ENCODE results near the gene NLRC5.

NLRC5 gene

DNA sequence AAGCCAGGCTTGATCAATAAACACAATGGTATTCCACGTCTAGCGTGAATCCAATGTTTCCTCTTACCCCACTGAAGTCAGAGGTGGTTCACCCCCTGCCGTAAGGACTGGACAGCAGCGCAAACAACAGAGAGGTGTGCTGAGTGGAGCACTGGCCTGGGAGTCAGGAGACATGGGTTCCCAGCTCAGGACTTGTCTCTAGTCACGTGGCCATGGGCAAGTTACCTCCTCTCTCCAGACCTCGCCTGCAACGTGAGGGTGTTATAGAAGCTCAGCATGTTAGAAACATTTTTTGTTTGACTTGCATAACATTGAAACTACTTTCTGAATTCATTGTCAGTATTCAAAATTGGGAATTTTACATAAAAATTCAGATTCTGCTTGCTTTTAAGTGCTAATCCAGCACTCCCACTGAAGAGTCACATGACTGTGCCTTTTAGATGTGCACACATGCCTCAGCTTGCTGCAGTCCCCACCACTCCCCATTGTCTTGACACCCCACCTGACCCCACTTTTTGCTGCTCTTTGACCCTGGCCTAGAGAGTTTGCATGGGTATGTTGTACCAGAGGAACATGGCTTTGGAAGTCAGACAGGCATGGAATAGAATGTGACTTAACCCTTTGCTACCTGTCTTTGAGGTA is 94.2 kb downstream of the NLRC5 start:
- TF ChIP-seq, protein P1, sequence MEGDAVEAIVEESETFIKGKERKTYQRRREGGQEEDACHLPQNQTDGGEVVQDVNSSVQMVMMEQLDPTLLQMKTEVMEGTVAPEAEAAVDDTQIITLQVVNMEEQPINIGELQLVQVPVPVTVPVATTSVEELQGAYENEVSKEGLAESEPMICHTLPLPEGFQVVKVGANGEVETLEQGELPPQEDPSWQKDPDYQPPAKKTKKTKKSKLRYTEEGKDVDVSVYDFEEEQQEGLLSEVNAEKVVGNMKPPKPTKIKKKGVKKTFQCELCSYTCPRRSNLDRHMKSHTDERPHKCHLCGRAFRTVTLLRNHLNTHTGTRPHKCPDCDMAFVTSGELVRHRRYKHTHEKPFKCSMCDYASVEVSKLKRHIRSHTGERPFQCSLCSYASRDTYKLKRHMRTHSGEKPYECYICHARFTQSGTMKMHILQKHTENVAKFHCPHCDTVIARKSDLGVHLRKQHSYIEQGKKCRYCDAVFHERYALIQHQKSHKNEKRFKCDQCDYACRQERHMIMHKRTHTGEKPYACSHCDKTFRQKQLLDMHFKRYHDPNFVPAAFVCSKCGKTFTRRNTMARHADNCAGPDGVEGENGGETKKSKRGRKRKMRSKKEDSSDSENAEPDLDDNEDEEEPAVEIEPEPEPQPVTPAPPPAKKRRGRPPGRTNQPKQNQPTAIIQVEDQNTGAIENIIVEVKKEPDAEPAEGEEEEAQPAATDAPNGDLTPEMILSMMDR (IDR thresholded peaks at IDR 0.05; ENCODE audit: unreplicated experiment in 3 of 3), result no peak
- Mint-ChIP-seq H3K9me3 (no peaks in the 10 kb centered on the region), H3K27ac (no peak overlapping the region), H3K27me3 (ENCODE audit: low read depth) (peaks cover 19% of the 10 kb centered on the region), H3K36me3 (ENCODE audit: low read depth) (no peaks in the 10 kb centered on the region), H3K4me1 (no peaks in the 10 kb centered on the region), H3K4me3 (no peak overlapping the region)

DNA sequence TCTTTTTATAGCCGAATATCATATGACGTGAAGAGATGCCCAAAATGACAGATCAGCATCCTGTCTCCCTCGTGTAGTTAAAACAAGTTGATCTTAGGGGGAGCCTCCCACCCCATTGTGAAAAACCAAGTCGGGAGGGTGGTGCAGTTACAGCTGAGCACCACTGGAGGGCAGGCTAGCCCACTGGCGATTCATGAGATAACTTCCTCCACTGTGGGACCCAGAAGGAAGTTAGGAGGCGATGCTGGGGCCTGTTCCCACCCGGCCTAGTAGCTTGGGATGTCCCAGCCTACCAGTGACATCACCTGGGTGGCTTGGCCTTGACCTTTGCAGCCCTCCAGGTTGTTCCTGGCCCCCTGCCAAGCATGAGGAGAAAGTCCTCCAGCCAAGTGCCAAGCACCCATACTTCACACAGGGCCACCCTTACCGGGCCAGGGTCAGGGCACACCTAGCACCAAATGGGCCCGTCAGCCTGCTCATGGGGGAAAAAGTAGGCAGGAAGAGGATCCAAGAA is 95.0 kb downstream of the NLRC5 start:
- H3K9me3 Mint-ChIP-seq, result no peaks in the 10 kb centered on the region
- H3K27ac Mint-ChIP-seq, result no peak overlapping the region

DNA sequence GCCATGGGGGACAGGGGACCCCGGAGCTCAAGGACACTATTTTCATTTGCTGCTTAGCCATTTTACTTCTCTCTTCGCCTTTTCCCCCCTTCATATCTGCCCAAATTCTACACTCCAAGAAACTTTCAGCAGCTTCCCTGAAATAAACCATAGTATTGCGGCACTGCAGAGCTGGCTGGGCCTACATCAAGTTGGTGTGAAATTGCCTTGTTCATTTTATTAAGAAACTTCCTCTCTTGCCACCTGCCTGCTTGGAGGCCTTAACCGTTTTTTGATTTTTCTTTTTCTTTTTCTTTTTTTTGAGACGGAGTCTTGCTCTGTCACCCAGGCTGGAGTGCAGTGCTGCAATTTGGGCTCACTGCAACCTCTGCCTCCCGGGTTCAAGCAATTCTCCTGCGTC is 95.6 kb downstream of the NLRC5 start:
- no peak overlapping the region for H3K4me3 Mint-ChIP-seq
- peaks cover 21% of the 10 kb centered on the region for H3K27me3 Mint-ChIP-seq (ENCODE audit: low read depth)
- H3K4me1 Mint-ChIP-seq, result no peaks in the 10 kb centered on the region
- H3K36me3 Mint-ChIP-seq (ENCODE audit: low read depth), result no peaks in the 10 kb centered on the region
- TF ChIP-seq, protein P1 (IDR thresholded peaks at IDR 0.05; ENCODE audit: unreplicated experiment in 3 of 3), result no peak
- H3K9me3 Mint-ChIP-seq, result no peaks in the 10 kb centered on the region
- H3K27ac Mint-ChIP-seq, result no peak overlapping the region

More for the DNA sequence above, 95.0 kb downstream of the NLRC5 start:
- peaks cover 22% of the 10 kb centered on the region for H3K27me3 Mint-ChIP-seq (ENCODE audit: low read depth)
- H3K4me3 Mint-ChIP-seq, result no peak overlapping the region
- TF ChIP-seq, protein P1 (IDR thresholded peaks at IDR 0.05; ENCODE audit: unreplicated experiment in 3 of 3), result peak; percentile 97 to 99 (median 99)
- no peaks in the 10 kb centered on the region for H3K36me3 Mint-ChIP-seq (ENCODE audit: low read depth)
- H3K4me1 Mint-ChIP-seq, result no peaks in the 10 kb centered on the region

DNA sequence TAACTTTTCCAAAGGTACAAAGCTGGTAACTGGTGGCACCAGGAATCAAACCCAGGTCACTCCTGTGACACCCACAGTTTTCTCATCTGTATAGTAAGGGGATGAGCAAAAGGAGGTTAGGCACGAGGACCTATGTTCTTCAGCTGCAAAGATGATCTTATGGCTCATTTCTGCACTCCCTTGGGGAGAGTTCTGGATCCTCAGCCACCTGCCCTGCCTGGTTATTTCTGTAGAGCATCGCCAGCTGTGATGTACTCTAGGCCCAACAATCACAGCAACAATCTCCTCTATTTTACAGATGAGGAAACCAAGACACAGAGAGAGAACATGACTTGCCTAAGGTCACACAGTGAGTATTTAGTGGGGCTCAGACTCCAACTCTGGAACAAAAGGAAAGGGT is 97.6 kb downstream of the NLRC5 start:
- peaks cover 33% of the 10 kb centered on the region for H3K27me3 Mint-ChIP-seq (ENCODE audit: low read depth)
- no peaks in the 10 kb centered on the region for H3K9me3 Mint-ChIP-seq
- H3K4me1 Mint-ChIP-seq, result peaks cover 4% of the 10 kb centered on the region
- peak overlapping the region in 1 of 3 experiments; percentile 34 for H3K4me3 Mint-ChIP-seq
- H3K27ac Mint-ChIP-seq, result no peak overlapping the region
- H3K36me3 Mint-ChIP-seq (ENCODE audit: low read depth), result no peaks in the 10 kb centered on the region
- TF ChIP-seq, protein P1 (IDR thresholded peaks at IDR 0.05; ENCODE audit: unreplicated experiment in 3 of 3), result no peak

DNA sequence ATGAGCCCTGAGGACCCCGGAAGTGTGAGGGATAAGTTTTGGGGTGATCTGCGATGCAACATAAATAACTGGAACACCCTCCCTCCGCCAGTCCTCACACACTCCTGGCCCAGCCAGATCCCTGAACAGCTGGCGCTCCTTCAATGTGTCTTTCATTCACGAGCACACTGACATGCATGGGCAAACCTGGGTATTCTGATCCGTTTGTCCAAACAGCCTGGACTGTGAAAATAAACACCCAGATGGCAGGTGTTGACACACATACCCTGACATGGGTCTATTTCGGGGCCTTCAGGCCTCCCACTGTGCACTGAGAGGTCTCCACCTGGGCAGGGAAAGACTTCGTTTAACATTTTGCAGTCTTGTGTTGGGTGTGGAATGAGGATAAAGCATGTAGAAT is 100.0 kb downstream of the NLRC5 start:
- Mint-ChIP-seq H3K4me1 (peaks cover 8% of the 10 kb centered on the region), H3K27me3 (ENCODE audit: low read depth) (peaks cover 39% of the 10 kb centered on the region), H3K4me3 (peak overlapping the region in 1 of 3 experiments; percentile 24), H3K9me3 (no peaks in the 10 kb centered on the region), H3K27ac (no peak overlapping the region), H3K36me3 (ENCODE audit: low read depth) (no peaks in the 10 kb centered on the region)
- TF ChIP-seq, protein P1 (IDR thresholded peaks at IDR 0.05; ENCODE audit: unreplicated experiment in 3 of 3), result no peak
